K562 (cell line): ENCODE measurements around the gene AP2S1. TPM values are rescaled to one million over a fixed set of nuclear protein-coding genes. Genes with fewer than 3 reads are reported as not detected.

Experiments used
- ASH1L ChIP-seq: fragments of 450-650 bp; IDR thresholded peaks from 2 replicates; pipeline ENCODE4 v1.6.1; 2018; ENCODE audit warnings: borderline replicate concordance, mild to moderate bottlenecking, low read depth; ENCODE audit not compliant: partially characterized antibody
- ATF2 ChIP-seq: sonication (generic); formaldehyde crosslinking; IDR thresholded peaks from 2 replicates; pipeline ENCODE4 v1.8.1; 2022; ENCODE audit warnings: missing genetic modification reagents
- CHD7 ChIP-seq: fragments of 200-600 bp; sonication (generic); IDR thresholded peaks from one replicate; pipeline ENCODE4 v1.6.1; 2012; ENCODE audit warnings: mild to moderate bottlenecking, low read depth, low read length, inconsistent platforms
- DACH1 ChIP-seq: fragments of 450-650 bp; IDR thresholded peaks from 2 replicates; pipeline ENCODE4 v1.6.1; 2018; ENCODE audit not compliant: partially characterized antibody
- EGR1 ChIP-seq: fragments of 450-650 bp; conservative IDR thresholded peaks from 2 replicates; pipeline ENCODE4 v1.6.1; 2017; ENCODE audit warnings: mild to moderate bottlenecking
- ELF1 ChIP-seq: fragments of 200-800 bp; sonication (Bioruptor generic); IDR thresholded peaks from 2 replicates; pipeline ENCODE4 v1.6.1; 2016; ENCODE audit warnings: missing genetic modification characterization, missing compliant biosample characterization
- NUFIP1 ChIP-seq: fragments of 450-650 bp; IDR thresholded peaks from 2 replicates; pipeline ENCODE4 v1.6.1; 2018; ENCODE audit not compliant: partially characterized antibody
- SNAPC5 ChIP-seq: fragments of 250-450 bp; sonication (Bioruptor Pico); IDR thresholded peaks from 2 replicates; pipeline ENCODE4 v1.8.0; 2021; ENCODE audit warnings: moderate library complexity, mild to moderate bottlenecking, inconsistent platforms
- TCF3 ChIP-seq: sonication (generic); formaldehyde crosslinking; IDR thresholded peaks from 2 replicates; pipeline ENCODE4 v1.4.0; 2020; ENCODE audit warnings: mild to moderate bottlenecking, missing genetic modification reagents
- ZBTB34 ChIP-seq: fragments of 250-450 bp; sonication (Bioruptor Pico); IDR thresholded peaks from 2 replicates; pipeline ENCODE4 v1.8.0; 2021; ENCODE audit warnings: mild to moderate bottlenecking, moderate library complexity
- ZNF12 ChIP-seq: sonication (generic); formaldehyde crosslinking; IDR thresholded peaks from 2 replicates; pipeline ENCODE4 v1.4.0; 2020; ENCODE audit warnings: mild to moderate bottlenecking, missing genetic modification reagents
- ZNF165 ChIP-seq: fragments of 250-450 bp; sonication (Bioruptor Pico); IDR thresholded peaks from 2 replicates; pipeline ENCODE4 v1.4.0; 2020; ENCODE audit warnings: borderline replicate concordance
- ZNF551 ChIP-seq: fragments of 250-450 bp; sonication (Bioruptor Pico); IDR thresholded peaks from 2 replicates; pipeline ENCODE4 v1.5.0; 2021; ENCODE audit warnings: mild to moderate bottlenecking, moderate library complexity
- ZNF57 ChIP-seq: fragments of 450-650 bp; formaldehyde crosslinking; IDR thresholded peaks from 2 replicates; pipeline ENCODE4 v1.4.0; 2020; ENCODE audit warnings: mild to moderate bottlenecking, moderate library complexity
- ZNF764 ChIP-seq: fragments of 250-450 bp; sonication (Bioruptor Pico); IDR thresholded peaks from 2 replicates; pipeline ENCODE4 v1.4.0; 2020; ENCODE audit warnings: low read depth, mild to moderate bottlenecking, moderate library complexity
- polyA plus RNA-seq, 8 experiments: library from polyadenylated mRNA; depleted of rRNA in 4 of 8; stranded (reverse) in 5 of 8; unstranded in 3 of 8; fragments of >200 nt; fragmentation: Nextera tagmentation in 2 of 8; fragmentation: Illumina TruSeq in 1 of 8; extraction: Ambion mirVana in 2 of 8; extraction: Trizol in 1 of 8; gene quantifications; 2 replicates each; pipeline versions ENCODE4 v1.2.1 to v1.2.3, GENCODE V29; 2011 to 2014; ENCODE audit warnings: inconsistent platforms in 1 of 8, missing spikeins in 1 of 8
- total RNA-seq, 7 experiments: library from RNA; depleted of rRNA in 6 of 7; stranded (reverse); fragments of >200 nt in 6 of 7; fragmentation: Illumina TruSeq in 2 of 7; extraction: Trizol in 2 of 7; gene quantifications; 2 replicates each; pipeline versions ENCODE4 v1.2.1 to v1.2.3, GENCODE V29; 2011 to 2021; ENCODE audit warnings: low replicate concordance in 1 of 7

AP2S1 gene
- total and polyA plus RNA-seq, 9 of the 15 experiments (the other 6 are each of a cell fraction or from before 2014, with no cell fraction given) = 32.4 to 294 (median 136) TPM

- TF ChIP-seq CHD7 = no peak
- no peak for TF ChIP-seq ZNF551
- no peak for TF ChIP-seq ZNF57 (CRISPR knock-in tag)
- TF ChIP-seq ELF1 (tag) = no peak; the same call in 1 of the 2 replicates
- no peak for TF ChIP-seq SNAPC5
- no peak for TF ChIP-seq ZNF165 (CRISPR knock-in tag)
- TF ChIP-seq ZNF764 = no peak
- no peak for TF ChIP-seq ATF2 (CRISPR knock-in tag)
- TF ChIP-seq NUFIP1 = no peak
- TF ChIP-seq TCF3 (CRISPR knock-in tag) = peak; percentile 86
- peak; percentile 85 for TF ChIP-seq EGR1
- TF ChIP-seq DACH1 = no peak
- no peak for TF ChIP-seq ASH1L
- TF ChIP-seq ZBTB34 = no peak
- TF ChIP-seq ZNF12 (CRISPR knock-in tag) = no peak
Measured at GRCh38 chr19:46844067-46844489, 6.6 kb downstream of the AP2S1 start (continued).
